GM23338 (cell line): ENCODE measurements around the gene KIAA2012. TPM values are rescaled to one million over a fixed set of nuclear protein-coding genes. Genes with fewer than 3 reads are reported as not detected.
A peak's percentile ranks its signal among the peaks of the same experiment; 100 is the strongest.

Source experiments
- ATAC-seq: fragments of 200-7000 bp; cut with Tn5 transposase; 3 replicates; pipeline ENCODE4 v1.9.1; 2020
- DNase-seq: peaks from one replicate; pipeline ENCODE4 v3.0.0-alpha.2; 2015; ENCODE audit warnings: low spot score
- H2AFZ ChIP-seq: fragments of 200-600 bp; sonication (generic); 2 replicates; pipeline ENCODE4 v1.8.0; 2016; ENCODE audit warnings: antibody characterized with exemption, mild to moderate bottlenecking, moderate library complexity
- H3F3A ChIP-seq: fragments of 200-600 bp; sonication (generic); replicated peaks from 2 replicates; pipeline ENCODE4 v1.8.0; 2017; ENCODE audit warnings: antibody characterized with exemption, mixed run types, low read depth
- H3K27ac ChIP-seq: fragments of 200-600 bp; sonication (generic); 2 replicates; pipeline ENCODE4 v1.6.1; 2016; ENCODE audit warnings: low read depth
- H3K27me3 ChIP-seq: fragments of 200-600 bp; sonication (generic); 2 replicates; pipeline ENCODE4 v1.8.0; 2016; ENCODE audit warnings: mild to moderate bottlenecking, mixed run types, moderate library complexity; ENCODE audit not compliant: insufficient read depth
- H3K36me3 ChIP-seq: fragments of 200-600 bp; sonication (generic); 2 replicates; pipeline ENCODE4 v1.8.0; 2016; ENCODE audit warnings: mild to moderate bottlenecking; ENCODE audit not compliant: insufficient read depth
- H3K4me1 ChIP-seq: fragments of 200-600 bp; sonication (generic); 2 replicates; pipeline ENCODE4 v1.8.0; 2016; ENCODE audit warnings: mild to moderate bottlenecking, moderate library complexity; ENCODE audit not compliant: insufficient read depth
- H3K4me2 ChIP-seq: fragments of 200-600 bp; sonication (generic); 2 replicates; pipeline ENCODE4 v1.7.1; 2017; ENCODE audit warnings: mixed run types
- H3K4me3 ChIP-seq: fragments of 200-600 bp; sonication (generic); 2 replicates; pipeline ENCODE4 v1.6.1; 2016; ENCODE audit warnings: mixed run types
- H3K79me2 ChIP-seq: fragments of 200-600 bp; sonication (generic); replicated peaks from 2 replicates; pipeline ENCODE4 v1.8.0; 2017; ENCODE audit warnings: mild to moderate bottlenecking; ENCODE audit not compliant: insufficient read depth
- H3K9me2 ChIP-seq: fragments of 200-600 bp; sonication (generic); 2 replicates; pipeline ENCODE4 v1.8.0; 2017; ENCODE audit not compliant: insufficient read depth
- H4K20me1 ChIP-seq: fragments of 200-600 bp; sonication (generic); replicated peaks from 2 replicates; pipeline ENCODE4 v1.8.0; 2017; ENCODE audit warnings: mild to moderate bottlenecking; ENCODE audit not compliant: insufficient read depth
- H3K27ac Mint-ChIP-seq: 2 replicates; pipeline ENCODE4 v1.8.0; 2020; ENCODE audit warnings: inconsistent platforms, mild to moderate bottlenecking, moderate library complexity, mixed read lengths
- H3K27me3 Mint-ChIP-seq: 3 replicates; pipeline ENCODE4 v1.8.0; 2022; ENCODE audit warnings: low read depth, mild to moderate bottlenecking, moderate library complexity, mixed read lengths, inconsistent platforms; ENCODE audit not compliant: insufficient read depth, poor library complexity
- H3K36me3 Mint-ChIP-seq: 3 replicates; pipeline ENCODE4 v1.8.0; 2021; ENCODE audit warnings: low read depth, mild to moderate bottlenecking, inconsistent platforms, moderate library complexity, mixed read lengths
- H3K4me1 Mint-ChIP-seq: 3 replicates; pipeline ENCODE4 v1.8.0; 2020; ENCODE audit warnings: mild to moderate bottlenecking, inconsistent platforms, mixed read lengths
- H3K4me3 Mint-ChIP-seq: 3 replicates; pipeline ENCODE4 v1.8.0; 2021; ENCODE audit warnings: moderate library complexity, mild to moderate bottlenecking, inconsistent platforms, mixed read lengths
- H3K9me3 Mint-ChIP-seq: 3 replicates; pipeline ENCODE4 v1.8.0; 2020; ENCODE audit warnings: moderate library complexity, mild to moderate bottlenecking, inconsistent platforms, mixed read lengths
- CREB1 ChIP-seq: fragments of 250-450 bp; sonication (Bioruptor Pico); IDR thresholded peaks from 2 replicates; pipeline ENCODE4 v1.5.0; 2020; ENCODE audit warnings: low read depth, mild to moderate bottlenecking, moderate library complexity
- POLR2AphosphoS5 ChIP-seq: IDR thresholded peaks from 2 replicates; pipeline ENCODE4 v1.6.1; 2016; ENCODE audit warnings: antibody characterized with exemption, low read depth
- polyA plus RNA-seq: library from polyadenylated mRNA; unstranded; fragments of >200 nt; fragmentation: Nextera tagmentation; extraction: Ambion mirVana; gene quantifications from 2 replicates; pipeline ENCODE4 v1.2.1, GENCODE V29; 2016
- total RNA-seq: library from RNA; depleted of rRNA; stranded (reverse); fragments of >200 nt; shearing (Covaris generic); gene quantifications from 2 replicates; pipeline ENCODE4 v1.2.3, GENCODE V29; 2014
- TF ChIP-seq, protein P1 (sequence below), 2 experiments: fragments of 200-600 bp in 1 of 2; sonication (generic) in 1 of 2; conservative IDR thresholded peaks; 2 replicates each; pipeline versions ENCODE4 v1.5.1 to v1.6.1; 2016 to 2017; ENCODE audit warnings: antibody characterized with exemption in 2 of 2, low read depth in 2 of 2, mild to moderate bottlenecking in 2 of 2, moderate library complexity in 1 of 2
- TF ChIP-seq, protein P2 (sequence below): IDR thresholded peaks from one replicate; pipeline ENCODE4 v1.6.1; 2018; ENCODE audit warnings: antibody characterized with exemption; ENCODE audit not compliant: unreplicated experiment
- TF ChIP-seq, protein P3 (sequence below): fragments of 250-450 bp; sonication (Bioruptor Pico); IDR thresholded peaks from 2 replicates; pipeline ENCODE4 v1.5.0; 2020; ENCODE audit warnings: mild to moderate bottlenecking, moderate library complexity

KIAA2012 gene
- total and polyA plus RNA-seq, 2 experiments from 2014 or later: 0.03 to 0.08 TPM

DNA sequence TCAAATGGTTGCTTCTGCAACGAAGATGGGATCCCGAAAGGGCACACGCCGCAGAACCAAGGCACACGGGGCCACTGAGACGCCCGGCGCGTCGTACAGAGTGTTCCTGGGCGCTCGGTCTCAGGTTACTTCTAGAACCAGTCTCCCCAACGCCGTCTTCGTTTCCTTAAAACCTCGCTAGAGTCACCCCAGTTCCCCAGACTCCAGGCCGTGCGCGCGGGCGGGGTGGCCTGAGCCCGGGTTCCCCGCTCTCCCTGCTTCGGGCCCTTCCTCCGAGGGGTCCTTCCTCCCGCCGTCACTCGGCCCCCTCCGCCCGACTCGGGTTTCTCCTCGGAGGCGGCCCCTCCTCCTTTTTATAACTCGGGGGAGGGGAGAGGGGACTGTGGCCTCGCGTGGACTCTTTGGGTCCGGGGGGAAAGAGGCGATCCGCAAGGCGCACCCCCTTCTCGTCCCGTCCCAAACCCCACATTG is 40.2 kb upstream of the KIAA2012 start:
- Mint-ChIP-seq H3K9me3 (peaks cover 4% of the 10 kb centered on the region; the same call in 1 of the 3 replicates), H3K36me3 (peaks cover 3% of the 10 kb centered on the region), H3K4me3 (peak overlapping the region; percentile 98), H3K4me1 (peaks cover 26% of the 10 kb centered on the region), H3K27ac (peak overlapping the region; percentile 99), H3K27me3 (peaks cover 19% of the 10 kb centered on the region)
- Histone ChIP-seq H3K4me2 (peak overlapping the region; percentile 76), H3K9me2 (no peaks in the 10 kb centered on the region), H4K20me1 (peaks cover 17% of the 10 kb centered on the region), H3K4me1 (peaks cover 24% of the 10 kb centered on the region), H3F3A (peaks cover 29% of the 10 kb centered on the region), H2AFZ (no peak overlapping the region), H3K27me3 (peaks cover 6% of the 10 kb centered on the region; the same call in 1 of the 2 replicates), H3K27ac (peak overlapping the region; percentile 99), H3K36me3 (peaks cover 17% of the 10 kb centered on the region; the same call in 1 of the 2 replicates), H3K4me3 (peak overlapping the region; percentile 82), H3K79me2 (peaks cover 55% of the 10 kb centered on the region)
- DNase-seq (peak; percentile 76), ATAC-seq (peak; percentile 30)
- TF ChIP-seq, protein P1, sequence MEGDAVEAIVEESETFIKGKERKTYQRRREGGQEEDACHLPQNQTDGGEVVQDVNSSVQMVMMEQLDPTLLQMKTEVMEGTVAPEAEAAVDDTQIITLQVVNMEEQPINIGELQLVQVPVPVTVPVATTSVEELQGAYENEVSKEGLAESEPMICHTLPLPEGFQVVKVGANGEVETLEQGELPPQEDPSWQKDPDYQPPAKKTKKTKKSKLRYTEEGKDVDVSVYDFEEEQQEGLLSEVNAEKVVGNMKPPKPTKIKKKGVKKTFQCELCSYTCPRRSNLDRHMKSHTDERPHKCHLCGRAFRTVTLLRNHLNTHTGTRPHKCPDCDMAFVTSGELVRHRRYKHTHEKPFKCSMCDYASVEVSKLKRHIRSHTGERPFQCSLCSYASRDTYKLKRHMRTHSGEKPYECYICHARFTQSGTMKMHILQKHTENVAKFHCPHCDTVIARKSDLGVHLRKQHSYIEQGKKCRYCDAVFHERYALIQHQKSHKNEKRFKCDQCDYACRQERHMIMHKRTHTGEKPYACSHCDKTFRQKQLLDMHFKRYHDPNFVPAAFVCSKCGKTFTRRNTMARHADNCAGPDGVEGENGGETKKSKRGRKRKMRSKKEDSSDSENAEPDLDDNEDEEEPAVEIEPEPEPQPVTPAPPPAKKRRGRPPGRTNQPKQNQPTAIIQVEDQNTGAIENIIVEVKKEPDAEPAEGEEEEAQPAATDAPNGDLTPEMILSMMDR (conservative IDR thresholded peaks at IDR 0.05; ENCODE audit: low read depth in 2 of 2): no peak
- TF ChIP-seq CREB1: peak; percentile 49; the same call in 1 of the 2 replicates

DNA sequence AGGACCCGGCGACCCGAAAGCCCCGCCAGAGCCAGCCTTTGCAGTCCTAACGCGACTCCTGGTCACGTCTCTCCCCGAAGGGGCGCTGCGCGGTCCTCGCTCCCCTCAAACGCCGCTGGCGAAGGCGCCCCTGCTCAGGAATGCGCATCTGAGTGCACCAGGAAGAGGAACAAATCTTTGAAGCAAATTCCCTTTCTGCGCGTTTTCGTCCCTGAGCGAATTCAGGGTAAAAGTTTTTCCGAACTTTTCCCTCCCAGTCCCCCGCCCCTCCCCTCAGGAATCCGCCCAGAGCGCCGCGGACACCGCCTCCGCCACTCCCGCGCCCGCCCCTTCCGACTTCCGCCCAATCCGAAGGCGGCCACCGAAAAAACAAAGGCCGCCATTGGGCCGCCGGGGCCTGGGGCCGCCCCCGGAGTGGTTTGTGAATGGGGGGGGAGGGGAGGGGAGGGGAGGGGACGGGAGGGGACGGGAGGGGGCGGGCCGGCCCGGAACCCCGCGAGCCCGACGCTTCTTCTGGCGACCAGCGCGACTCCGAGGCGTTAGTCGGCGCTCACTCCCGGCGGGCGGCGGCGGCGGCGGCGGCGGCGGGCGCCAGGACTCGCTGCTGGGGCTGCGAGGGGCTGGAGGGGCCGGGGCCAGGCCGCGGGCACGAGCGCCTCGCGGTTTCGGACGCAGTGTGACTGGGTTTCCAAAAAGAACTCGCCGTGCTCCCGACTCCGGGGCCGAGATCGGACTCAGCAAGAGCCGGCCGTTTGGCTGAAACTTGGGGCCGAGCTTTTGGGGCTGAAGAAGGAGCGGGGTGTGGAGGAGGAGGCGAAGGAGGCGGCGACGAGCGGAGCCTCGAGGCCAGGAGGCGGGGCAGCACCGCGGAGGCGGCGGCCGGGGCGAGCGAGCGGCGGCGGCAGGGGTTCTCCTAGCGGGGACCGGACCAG is 39.5 kb upstream of the KIAA2012 start, which contains the start of gene FZD7:
Gene FZD7 (plus strand): TSS at position 539 of the 932 bp plus-strand sequence. CDS start 793 bp downstream, outside the sequence.
- Histone ChIP-seq H3K4me1 (peaks cover 31% of the 10 kb centered on the region), H3F3A (peaks cover 33% of the 10 kb centered on the region), H4K20me1 (peaks cover 24% of the 10 kb centered on the region), H3K9me2 (no peaks in the 10 kb centered on the region), H3K4me3 (peak within 1 kb of the TSS; percentile 97), H3K36me3 (peaks cover 20% of the 10 kb centered on the region; the same call in 1 of the 2 replicates), H2AFZ (no peak within 1 kb of the TSS), H3K79me2 (peaks cover 62% of the 10 kb centered on the region), H3K27me3 (0 out of 2 replicates have a peak, but pooled peaks cover 5% of the 10 kb centered on the region), H3K4me2 (peak within 1 kb of the TSS; percentile 88), H3K27ac (peak within 1 kb of the TSS; percentile 99)
- Mint-ChIP-seq H3K27me3 (peaks cover 19% of the 10 kb centered on the region), H3K27ac (peak within 1 kb of the TSS; percentile 99), H3K4me1 (peaks cover 29% of the 10 kb centered on the region), H3K9me3 (peaks cover 4% of the 10 kb centered on the region; the same call in 1 of the 3 replicates), H3K36me3 (peaks cover 7% of the 10 kb centered on the region), H3K4me3 (peak within 1 kb of the TSS; percentile 98)
- DNase-seq (peak; percentile 96), ATAC-seq (peak; percentile 42)
- TF ChIP-seq, protein P2, sequence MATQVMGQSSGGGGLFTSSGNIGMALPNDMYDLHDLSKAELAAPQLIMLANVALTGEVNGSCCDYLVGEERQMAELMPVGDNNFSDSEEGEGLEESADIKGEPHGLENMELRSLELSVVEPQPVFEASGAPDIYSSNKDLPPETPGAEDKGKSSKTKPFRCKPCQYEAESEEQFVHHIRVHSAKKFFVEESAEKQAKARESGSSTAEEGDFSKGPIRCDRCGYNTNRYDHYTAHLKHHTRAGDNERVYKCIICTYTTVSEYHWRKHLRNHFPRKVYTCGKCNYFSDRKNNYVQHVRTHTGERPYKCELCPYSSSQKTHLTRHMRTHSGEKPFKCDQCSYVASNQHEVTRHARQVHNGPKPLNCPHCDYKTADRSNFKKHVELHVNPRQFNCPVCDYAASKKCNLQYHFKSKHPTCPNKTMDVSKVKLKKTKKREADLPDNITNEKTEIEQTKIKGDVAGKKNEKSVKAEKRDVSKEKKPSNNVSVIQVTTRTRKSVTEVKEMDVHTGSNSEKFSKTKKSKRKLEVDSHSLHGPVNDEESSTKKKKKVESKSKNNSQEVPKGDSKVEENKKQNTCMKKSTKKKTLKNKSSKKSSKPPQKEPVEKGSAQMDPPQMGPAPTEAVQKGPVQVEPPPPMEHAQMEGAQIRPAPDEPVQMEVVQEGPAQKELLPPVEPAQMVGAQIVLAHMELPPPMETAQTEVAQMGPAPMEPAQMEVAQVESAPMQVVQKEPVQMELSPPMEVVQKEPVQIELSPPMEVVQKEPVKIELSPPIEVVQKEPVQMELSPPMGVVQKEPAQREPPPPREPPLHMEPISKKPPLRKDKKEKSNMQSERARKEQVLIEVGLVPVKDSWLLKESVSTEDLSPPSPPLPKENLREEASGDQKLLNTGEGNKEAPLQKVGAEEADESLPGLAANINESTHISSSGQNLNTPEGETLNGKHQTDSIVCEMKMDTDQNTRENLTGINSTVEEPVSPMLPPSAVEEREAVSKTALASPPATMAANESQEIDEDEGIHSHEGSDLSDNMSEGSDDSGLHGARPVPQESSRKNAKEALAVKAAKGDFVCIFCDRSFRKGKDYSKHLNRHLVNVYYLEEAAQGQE: no peak
- 0 out of 2 replicates have a peak, but pooled peaks have one; percentile 5 for TF ChIP-seq CREB1
- TF ChIP-seq, protein P3, sequence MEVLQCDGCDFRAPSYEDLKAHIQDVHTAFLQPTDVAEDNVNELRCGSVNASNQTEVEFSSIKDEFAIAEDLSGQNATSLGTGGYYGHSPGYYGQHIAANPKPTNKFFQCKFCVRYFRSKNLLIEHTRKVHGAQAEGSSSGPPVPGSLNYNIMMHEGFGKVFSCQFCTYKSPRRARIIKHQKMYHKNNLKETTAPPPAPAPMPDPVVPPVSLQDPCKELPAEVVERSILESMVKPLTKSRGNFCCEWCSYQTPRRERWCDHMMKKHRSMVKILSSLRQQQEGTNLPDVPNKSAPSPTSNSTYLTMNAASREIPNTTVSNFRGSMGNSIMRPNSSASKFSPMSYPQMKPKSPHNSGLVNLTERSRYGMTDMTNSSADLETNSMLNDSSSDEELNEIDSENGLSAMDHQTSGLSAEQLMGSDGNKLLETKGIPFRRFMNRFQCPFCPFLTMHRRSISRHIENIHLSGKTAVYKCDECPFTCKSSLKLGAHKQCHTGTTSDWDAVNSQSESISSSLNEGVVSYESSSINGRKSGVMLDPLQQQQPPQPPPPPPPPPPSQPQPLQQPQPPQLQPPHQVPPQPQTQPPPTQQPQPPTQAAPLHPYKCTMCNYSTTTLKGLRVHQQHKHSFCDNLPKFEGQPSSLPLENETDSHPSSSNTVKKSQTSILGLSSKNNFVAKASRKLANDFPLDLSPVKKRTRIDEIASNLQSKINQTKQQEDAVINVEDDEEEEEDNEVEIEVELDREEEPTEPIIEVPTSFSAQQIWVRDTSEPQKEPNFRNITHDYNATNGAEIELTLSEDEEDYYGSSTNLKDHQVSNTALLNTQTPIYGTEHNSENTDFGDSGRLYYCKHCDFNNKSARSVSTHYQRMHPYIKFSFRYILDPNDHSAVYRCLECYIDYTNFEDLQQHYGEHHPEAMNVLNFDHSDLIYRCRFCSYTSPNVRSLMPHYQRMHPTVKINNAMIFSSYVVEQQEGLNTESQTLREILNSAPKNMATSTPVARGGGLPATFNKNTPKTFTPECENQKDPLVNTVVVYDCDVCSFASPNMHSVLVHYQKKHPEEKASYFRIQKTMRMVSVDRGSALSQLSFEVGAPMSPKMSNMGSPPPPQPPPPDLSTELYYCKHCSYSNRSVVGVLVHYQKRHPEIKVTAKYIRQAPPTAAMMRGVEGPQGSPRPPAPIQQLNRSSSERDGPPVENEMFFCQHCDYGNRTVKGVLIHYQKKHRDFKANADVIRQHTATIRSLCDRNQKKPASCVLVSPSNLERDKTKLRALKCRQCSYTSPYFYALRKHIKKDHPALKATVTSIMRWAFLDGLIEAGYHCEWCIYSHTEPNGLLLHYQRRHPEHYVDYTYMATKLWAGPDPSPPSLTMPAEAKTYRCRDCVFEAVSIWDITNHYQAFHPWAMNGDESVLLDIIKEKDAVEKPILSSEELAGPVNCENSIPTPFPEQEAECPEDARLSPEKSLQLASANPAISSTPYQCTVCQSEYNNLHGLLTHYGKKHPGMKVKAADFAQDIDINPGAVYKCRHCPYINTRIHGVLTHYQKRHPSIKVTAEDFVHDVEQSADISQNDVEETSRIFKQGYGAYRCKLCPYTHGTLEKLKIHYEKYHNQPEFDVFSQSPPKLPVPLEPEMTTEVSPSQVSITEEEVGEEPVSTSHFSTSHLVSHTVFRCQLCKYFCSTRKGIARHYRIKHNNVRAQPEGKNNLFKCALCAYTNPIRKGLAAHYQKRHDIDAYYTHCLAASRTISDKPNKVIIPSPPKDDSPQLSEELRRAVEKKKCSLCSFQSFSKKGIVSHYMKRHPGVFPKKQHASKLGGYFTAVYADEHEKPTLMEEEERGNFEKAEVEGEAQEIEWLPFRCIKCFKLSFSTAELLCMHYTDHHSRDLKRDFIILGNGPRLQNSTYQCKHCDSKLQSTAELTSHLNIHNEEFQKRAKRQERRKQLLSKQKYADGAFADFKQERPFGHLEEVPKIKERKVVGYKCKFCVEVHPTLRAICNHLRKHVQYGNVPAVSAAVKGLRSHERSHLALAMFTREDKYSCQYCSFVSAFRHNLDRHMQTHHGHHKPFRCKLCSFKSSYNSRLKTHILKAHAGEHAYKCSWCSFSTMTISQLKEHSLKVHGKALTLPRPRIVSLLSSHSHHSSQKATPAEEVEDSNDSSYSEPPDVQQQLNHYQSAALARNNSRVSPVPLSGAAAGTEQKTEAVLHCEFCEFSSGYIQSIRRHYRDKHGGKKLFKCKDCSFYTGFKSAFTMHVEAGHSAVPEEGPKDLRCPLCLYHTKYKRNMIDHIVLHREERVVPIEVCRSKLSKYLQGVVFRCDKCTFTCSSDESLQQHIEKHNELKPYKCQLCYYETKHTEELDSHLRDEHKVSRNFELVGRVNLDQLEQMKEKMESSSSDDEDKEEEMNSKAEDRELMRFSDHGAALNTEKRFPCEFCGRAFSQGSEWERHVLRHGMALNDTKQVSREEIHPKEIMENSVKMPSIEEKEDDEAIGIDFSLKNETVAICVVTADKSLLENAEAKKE: no peak
- TF ChIP-seq POLR2AphosphoS5: peak; percentile 64
